HG03442 (cell line): ENCODE results near the gene HDDC2.

Source experiments
- ATAC-seq: cut with Tn5 transposase; IDR thresholded peaks from one replicate; pipeline ENCODE4 v1.9.1; 2021; ENCODE audit warnings: mild to moderate bottlenecking, moderate library complexity; ENCODE audit not compliant: unreplicated experiment

Gene HDDC2

GRCh38 chr6:125301435-125302391, at the start of gene HDDC2:
TSS of gene HDDC2 (minus strand) at chr6:125301967. CDS start at chr6:125301932, 35 bp downstream.
- peak; percentile 84 for ATAC-seq

- ATAC-seq = peak; percentile 81
Measured at GRCh38 chr6:125346926-125347563, 45.3 kb upstream of the HDDC2 start.

- ATAC-seq = peak; percentile 42
Measured at GRCh38 chr6:125346201-125346925, 44.6 kb upstream of the HDDC2 start.

- no peak for ATAC-seq
Measured at GRCh38 chr6:125341460-125341859, 39.7 kb upstream of the HDDC2 start.

- ATAC-seq = no peak
Measured at GRCh38 chr6:125340991-125341390, 39.2 kb upstream of the HDDC2 start.

- no peak for ATAC-seq
Measured at GRCh38 chr6:125340175-125340835, 38.5 kb upstream of the HDDC2 start.

GRCh38 chr6:125339653-125340052, 37.9 kb upstream of the HDDC2 start:
- no peak for ATAC-seq

GRCh38 chr6:125338381-125338780, 36.6 kb upstream of the HDDC2 start:
- no peak for ATAC-seq

GRCh38 chr6:125337706-125338105, 35.9 kb upstream of the HDDC2 start:
- no peak for ATAC-seq

GRCh38 chr6:125332664-125333063, 30.9 kb upstream of the HDDC2 start:
- ATAC-seq = no peak

- ATAC-seq = no peak
Measured at GRCh38 chr6:125325586-125325985, 23.8 kb upstream of the HDDC2 start.

- no peak for ATAC-seq
Measured at GRCh38 chr6:125323376-125323775, 21.6 kb upstream of the HDDC2 start.

- no peak for ATAC-seq
Measured at GRCh38 chr6:125316621-125317020, 14.9 kb upstream of the HDDC2 start.

- ATAC-seq = no peak
Measured at GRCh38 chr6:125315548-125315947, 13.8 kb upstream of the HDDC2 start.

GRCh38 chr6:125314009-125314581, 12.3 kb upstream of the HDDC2 start:
- peak; percentile 93 for ATAC-seq

- no peak for ATAC-seq
Measured at GRCh38 chr6:125312950-125313349, 11.2 kb upstream of the HDDC2 start.

- ATAC-seq = no peak
Measured at GRCh38 chr6:125312478-125312877, 10.7 kb upstream of the HDDC2 start.

GRCh38 chr6:125310994-125311649, 9.4 kb upstream of the HDDC2 start:
- ATAC-seq = peak; percentile 84

- ATAC-seq = no peak
Measured at GRCh38 chr6:125307964-125308615, 6.3 kb upstream of the HDDC2 start.
